ENCODE data around the gene SLC35F1.

Gene SLC35F1

DNA sequence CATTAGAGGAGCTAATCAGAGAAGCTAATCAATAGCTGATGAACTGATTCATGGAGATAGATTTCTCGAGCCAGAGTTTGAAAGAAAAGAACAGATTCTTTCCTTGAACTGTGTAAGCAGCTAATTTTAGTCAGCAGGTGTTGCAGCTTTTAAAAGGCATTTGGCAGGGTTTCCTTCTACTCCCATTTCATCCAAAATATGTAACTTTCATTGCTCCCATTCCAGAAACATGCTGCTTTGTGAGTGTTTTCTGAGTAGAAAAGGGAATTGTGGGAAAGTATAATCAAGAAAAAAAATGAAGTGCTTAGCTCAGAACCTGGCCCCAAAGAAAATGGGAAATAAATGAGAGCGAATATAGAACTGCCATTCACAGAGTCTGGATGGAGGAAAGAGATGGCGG is 20.8 kb downstream of the SLC35F1 start:
- no peak overlapping the region for H3K4me3 ChIP-seq (ENCODE audit: low read depth, low read length)
- TF ChIP-seq, protein P1, sequence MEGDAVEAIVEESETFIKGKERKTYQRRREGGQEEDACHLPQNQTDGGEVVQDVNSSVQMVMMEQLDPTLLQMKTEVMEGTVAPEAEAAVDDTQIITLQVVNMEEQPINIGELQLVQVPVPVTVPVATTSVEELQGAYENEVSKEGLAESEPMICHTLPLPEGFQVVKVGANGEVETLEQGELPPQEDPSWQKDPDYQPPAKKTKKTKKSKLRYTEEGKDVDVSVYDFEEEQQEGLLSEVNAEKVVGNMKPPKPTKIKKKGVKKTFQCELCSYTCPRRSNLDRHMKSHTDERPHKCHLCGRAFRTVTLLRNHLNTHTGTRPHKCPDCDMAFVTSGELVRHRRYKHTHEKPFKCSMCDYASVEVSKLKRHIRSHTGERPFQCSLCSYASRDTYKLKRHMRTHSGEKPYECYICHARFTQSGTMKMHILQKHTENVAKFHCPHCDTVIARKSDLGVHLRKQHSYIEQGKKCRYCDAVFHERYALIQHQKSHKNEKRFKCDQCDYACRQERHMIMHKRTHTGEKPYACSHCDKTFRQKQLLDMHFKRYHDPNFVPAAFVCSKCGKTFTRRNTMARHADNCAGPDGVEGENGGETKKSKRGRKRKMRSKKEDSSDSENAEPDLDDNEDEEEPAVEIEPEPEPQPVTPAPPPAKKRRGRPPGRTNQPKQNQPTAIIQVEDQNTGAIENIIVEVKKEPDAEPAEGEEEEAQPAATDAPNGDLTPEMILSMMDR (IDR thresholded peaks at IDR 0.05; ENCODE audit: borderline replicate concordance, insufficient read depth, low read depth, low read length) = no peak

DNA sequence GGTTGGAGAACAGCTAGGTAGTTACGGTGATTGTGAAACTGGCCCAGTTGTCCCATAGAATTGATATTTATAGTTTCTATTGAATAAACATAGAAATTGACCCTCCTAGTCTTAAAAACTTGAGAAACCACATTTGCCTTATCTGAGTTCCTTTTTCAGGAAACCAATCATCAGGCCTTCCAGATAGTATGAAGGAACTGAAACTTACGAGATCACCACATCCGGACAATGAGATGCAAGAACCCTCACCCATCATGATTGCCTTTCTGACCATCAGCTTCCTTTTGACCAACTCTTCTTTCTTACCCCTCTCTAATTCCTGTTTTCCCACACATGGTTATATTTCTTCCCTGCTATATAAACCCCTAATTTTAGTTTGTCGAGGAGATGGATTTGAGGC is 21.8 kb downstream of the SLC35F1 start:
- TF ChIP-seq, protein P1 (IDR thresholded peaks at IDR 0.05; ENCODE audit: borderline replicate concordance, insufficient read depth, low read depth, low read length) = no peak
- no peak overlapping the region for H3K4me3 ChIP-seq (ENCODE audit: low read depth, low read length)

DNA sequence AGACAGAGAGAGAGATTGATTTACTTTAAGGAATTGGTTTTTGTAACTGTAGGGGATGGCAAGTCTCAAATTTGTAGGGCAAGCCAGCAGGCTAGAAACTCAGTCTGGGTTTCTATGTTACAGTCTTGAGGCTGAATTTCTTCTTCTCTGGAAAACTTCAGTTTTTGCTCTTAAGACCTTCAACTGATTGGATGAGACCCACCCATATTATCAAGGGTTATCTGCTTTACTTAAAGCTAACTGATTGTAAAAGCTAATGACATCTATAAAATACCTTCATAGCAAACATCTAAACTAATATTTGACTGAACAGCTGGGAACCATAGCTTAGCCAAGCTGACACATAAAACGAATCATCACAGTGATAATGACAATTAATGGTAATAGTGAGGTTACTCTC is 22.4 kb downstream of the SLC35F1 start:
- TF ChIP-seq, protein P1 (IDR thresholded peaks at IDR 0.05; ENCODE audit: borderline replicate concordance, insufficient read depth, low read depth, low read length) = no peak
- H3K4me3 ChIP-seq (ENCODE audit: low read depth, low read length) = no peak overlapping the region

DNA sequence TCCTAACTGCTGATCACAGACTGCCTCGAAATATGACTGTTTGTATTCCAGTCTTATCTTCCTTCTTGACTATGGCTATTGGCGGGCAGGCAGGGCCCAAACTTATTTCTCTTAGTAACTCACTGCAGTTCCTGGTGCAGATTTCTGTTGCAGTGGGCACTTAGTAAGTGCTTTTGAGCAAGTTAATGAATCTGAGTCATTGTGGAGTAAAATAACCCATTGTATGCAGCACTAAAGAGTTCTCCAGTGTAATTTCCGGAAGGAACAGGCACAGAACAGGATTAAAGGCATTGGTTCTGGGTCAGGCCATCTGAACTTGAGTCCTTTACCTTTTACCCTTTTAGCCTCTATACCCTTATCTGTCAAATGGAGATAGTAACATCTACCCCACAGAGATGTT is 23.6 kb downstream of the SLC35F1 start:
- TF ChIP-seq, protein P1 (IDR thresholded peaks at IDR 0.05; ENCODE audit: borderline replicate concordance, insufficient read depth, low read depth, low read length) = no peak
- no peak overlapping the region for H3K4me3 ChIP-seq (ENCODE audit: low read depth, low read length)

DNA sequence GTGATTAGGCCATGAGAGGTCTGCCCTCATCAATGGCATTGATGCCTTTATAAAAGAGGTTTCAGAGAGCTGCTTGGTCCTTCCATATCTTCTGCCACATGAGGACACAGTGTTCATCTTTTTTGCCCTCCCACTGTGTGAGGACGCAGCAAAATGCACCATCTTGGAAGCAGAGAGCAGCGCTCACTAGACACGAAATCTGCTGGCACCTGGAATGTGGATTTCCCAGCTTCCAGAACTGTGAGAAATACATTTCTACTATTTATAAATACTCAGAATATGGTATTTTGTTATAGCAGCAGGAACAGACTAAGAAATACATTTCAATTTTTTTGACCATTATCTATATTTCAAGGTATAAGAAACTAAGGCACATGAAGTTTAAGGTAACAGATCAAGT is 24.9 kb downstream of the SLC35F1 start:
- TF ChIP-seq, protein P1 (IDR thresholded peaks at IDR 0.05; ENCODE audit: borderline replicate concordance, insufficient read depth, low read depth, low read length) = no peak
- H3K4me3 ChIP-seq (ENCODE audit: low read depth, low read length) = no peak overlapping the region

DNA sequence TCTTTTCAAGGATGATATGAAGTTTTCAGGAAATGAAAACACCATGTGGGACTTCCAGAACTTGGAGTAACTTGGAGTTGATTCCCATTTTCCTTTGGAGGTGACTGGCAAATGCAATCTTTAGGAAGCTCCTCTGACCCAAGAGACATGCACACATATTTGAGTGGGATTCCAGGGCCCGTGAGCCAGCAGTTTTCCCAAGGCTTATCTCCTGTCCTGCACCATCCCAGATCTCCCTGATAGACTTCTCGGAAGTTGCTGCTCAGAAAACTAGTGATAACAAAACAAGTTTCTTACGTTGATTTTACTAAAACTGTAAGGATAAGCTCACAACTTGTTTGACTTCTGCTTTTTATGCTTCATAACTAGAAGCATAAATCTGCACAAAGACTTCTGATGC is 25.6 kb downstream of the SLC35F1 start:
- TF ChIP-seq, protein P1 (IDR thresholded peaks at IDR 0.05; ENCODE audit: borderline replicate concordance, insufficient read depth, low read depth, low read length) = no peak
- H3K4me3 ChIP-seq (ENCODE audit: low read depth, low read length) = no peak overlapping the region

DNA sequence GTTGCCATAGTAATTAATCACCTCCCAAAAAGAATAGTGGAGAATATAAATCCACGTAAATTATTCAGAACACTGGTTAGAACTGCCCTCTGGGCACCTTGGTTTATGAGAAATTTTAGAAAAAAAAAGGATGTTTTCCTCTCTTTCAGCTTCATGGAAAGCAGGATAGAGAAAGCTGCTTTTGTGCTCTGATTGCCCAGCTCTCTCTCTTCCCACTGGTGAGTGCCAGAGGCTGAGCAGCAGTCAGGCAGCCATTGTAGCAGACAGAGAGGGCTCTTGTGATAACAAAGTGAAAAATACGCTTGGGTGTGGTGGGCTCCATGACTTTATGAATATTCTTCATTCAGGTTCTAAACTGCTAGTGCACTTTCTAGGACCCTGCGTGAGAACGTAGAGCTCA is 26.4 kb downstream of the SLC35F1 start:
- TF ChIP-seq, protein P1 (IDR thresholded peaks at IDR 0.05; ENCODE audit: borderline replicate concordance, insufficient read depth, low read depth, low read length) = no peak
- no peak overlapping the region for H3K4me3 ChIP-seq (ENCODE audit: low read depth, low read length)

Data from GM12875 (cell line).